ENCODE measurements around the gene SIRPA.

The SIRPA gene

GRCh38 chr20:1904135-1904534 lies 8.9 kb downstream of the SIRPA start:
- TF ChIP-seq CTCF (IDR thresholded peaks at IDR 0.05; ENCODE audit: insufficient read depth, low read depth, low read length, missing control alignments): no peak
- no peak overlapping the region for H3K4me3 ChIP-seq (ENCODE audit: low read depth, low read length)
- DNase-seq (ENCODE audit: low read depth): no peak

- no peak for TF ChIP-seq CTCF (IDR thresholded peaks at IDR 0.05; ENCODE audit: insufficient read depth, low read depth, low read length, missing control alignments)
- DNase-seq (ENCODE audit: low read depth): no peak
- H3K4me3 ChIP-seq (ENCODE audit: low read depth, low read length): no peak overlapping the region
Measured at GRCh38 chr20:1905009-1905408, 9.8 kb downstream of the SIRPA start.

- H3K4me3 ChIP-seq (ENCODE audit: low read depth, low read length): no peak overlapping the region
- no peak for TF ChIP-seq CTCF (IDR thresholded peaks at IDR 0.05; ENCODE audit: insufficient read depth, low read depth, low read length, missing control alignments)
- DNase-seq (ENCODE audit: low read depth): no peak
Measured at GRCh38 chr20:1905693-1906092, 10.5 kb downstream of the SIRPA start.

GRCh38 chr20:1906361-1907051 lies 11.3 kb downstream of the SIRPA start:
- H3K4me3 ChIP-seq (ENCODE audit: low read depth, low read length): no peak overlapping the region
- TF ChIP-seq CTCF (IDR thresholded peaks at IDR 0.05; ENCODE audit: insufficient read depth, low read depth, low read length, missing control alignments): no peak
- no peak for DNase-seq (ENCODE audit: low read depth)

- DNase-seq (ENCODE audit: low read depth): no peak
- TF ChIP-seq CTCF (IDR thresholded peaks at IDR 0.05; ENCODE audit: insufficient read depth, low read depth, low read length, missing control alignments): no peak
Measured at GRCh38 chr20:1907586-1907985, 12.4 kb downstream of the SIRPA start.

GRCh38 chr20:1908191-1908590 lies 13.0 kb downstream of the SIRPA start:
- no peak for DNase-seq (ENCODE audit: low read depth)
- TF ChIP-seq CTCF (IDR thresholded peaks at IDR 0.05; ENCODE audit: insufficient read depth, low read depth, low read length, missing control alignments): no peak
- H3K4me3 ChIP-seq (ENCODE audit: low read depth, low read length): no peak overlapping the region

More at GRCh38 chr20:1907586-1907985, 12.4 kb downstream of the SIRPA start:
- no peak overlapping the region for H3K4me3 ChIP-seq (ENCODE audit: low read depth, low read length)

GRCh38 chr20:1909097-1909496 lies 13.9 kb downstream of the SIRPA start:
- no peak overlapping the region for H3K4me3 ChIP-seq (ENCODE audit: low read depth, low read length)
- DNase-seq (ENCODE audit: low read depth): no peak
- no peak for TF ChIP-seq CTCF (IDR thresholded peaks at IDR 0.05; ENCODE audit: insufficient read depth, low read depth, low read length, missing control alignments)
